ENCODE data around the gene P2RY2. TPM values are rescaled to one million over a fixed set of nuclear protein-coding genes. Genes with fewer than 3 reads are reported as not detected.

Gene P2RY2
- total and polyA plus RNA-seq, 2 experiments from 2014 or later: 0.63 to 1.6 TPM

GRCh38 chr11:73198677-73199076 is 19.4 kb upstream of the P2RY2 start (continued):
- TF ChIP-seq, protein P1, sequence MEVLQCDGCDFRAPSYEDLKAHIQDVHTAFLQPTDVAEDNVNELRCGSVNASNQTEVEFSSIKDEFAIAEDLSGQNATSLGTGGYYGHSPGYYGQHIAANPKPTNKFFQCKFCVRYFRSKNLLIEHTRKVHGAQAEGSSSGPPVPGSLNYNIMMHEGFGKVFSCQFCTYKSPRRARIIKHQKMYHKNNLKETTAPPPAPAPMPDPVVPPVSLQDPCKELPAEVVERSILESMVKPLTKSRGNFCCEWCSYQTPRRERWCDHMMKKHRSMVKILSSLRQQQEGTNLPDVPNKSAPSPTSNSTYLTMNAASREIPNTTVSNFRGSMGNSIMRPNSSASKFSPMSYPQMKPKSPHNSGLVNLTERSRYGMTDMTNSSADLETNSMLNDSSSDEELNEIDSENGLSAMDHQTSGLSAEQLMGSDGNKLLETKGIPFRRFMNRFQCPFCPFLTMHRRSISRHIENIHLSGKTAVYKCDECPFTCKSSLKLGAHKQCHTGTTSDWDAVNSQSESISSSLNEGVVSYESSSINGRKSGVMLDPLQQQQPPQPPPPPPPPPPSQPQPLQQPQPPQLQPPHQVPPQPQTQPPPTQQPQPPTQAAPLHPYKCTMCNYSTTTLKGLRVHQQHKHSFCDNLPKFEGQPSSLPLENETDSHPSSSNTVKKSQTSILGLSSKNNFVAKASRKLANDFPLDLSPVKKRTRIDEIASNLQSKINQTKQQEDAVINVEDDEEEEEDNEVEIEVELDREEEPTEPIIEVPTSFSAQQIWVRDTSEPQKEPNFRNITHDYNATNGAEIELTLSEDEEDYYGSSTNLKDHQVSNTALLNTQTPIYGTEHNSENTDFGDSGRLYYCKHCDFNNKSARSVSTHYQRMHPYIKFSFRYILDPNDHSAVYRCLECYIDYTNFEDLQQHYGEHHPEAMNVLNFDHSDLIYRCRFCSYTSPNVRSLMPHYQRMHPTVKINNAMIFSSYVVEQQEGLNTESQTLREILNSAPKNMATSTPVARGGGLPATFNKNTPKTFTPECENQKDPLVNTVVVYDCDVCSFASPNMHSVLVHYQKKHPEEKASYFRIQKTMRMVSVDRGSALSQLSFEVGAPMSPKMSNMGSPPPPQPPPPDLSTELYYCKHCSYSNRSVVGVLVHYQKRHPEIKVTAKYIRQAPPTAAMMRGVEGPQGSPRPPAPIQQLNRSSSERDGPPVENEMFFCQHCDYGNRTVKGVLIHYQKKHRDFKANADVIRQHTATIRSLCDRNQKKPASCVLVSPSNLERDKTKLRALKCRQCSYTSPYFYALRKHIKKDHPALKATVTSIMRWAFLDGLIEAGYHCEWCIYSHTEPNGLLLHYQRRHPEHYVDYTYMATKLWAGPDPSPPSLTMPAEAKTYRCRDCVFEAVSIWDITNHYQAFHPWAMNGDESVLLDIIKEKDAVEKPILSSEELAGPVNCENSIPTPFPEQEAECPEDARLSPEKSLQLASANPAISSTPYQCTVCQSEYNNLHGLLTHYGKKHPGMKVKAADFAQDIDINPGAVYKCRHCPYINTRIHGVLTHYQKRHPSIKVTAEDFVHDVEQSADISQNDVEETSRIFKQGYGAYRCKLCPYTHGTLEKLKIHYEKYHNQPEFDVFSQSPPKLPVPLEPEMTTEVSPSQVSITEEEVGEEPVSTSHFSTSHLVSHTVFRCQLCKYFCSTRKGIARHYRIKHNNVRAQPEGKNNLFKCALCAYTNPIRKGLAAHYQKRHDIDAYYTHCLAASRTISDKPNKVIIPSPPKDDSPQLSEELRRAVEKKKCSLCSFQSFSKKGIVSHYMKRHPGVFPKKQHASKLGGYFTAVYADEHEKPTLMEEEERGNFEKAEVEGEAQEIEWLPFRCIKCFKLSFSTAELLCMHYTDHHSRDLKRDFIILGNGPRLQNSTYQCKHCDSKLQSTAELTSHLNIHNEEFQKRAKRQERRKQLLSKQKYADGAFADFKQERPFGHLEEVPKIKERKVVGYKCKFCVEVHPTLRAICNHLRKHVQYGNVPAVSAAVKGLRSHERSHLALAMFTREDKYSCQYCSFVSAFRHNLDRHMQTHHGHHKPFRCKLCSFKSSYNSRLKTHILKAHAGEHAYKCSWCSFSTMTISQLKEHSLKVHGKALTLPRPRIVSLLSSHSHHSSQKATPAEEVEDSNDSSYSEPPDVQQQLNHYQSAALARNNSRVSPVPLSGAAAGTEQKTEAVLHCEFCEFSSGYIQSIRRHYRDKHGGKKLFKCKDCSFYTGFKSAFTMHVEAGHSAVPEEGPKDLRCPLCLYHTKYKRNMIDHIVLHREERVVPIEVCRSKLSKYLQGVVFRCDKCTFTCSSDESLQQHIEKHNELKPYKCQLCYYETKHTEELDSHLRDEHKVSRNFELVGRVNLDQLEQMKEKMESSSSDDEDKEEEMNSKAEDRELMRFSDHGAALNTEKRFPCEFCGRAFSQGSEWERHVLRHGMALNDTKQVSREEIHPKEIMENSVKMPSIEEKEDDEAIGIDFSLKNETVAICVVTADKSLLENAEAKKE (CRISPR knock-in tag; IDR thresholded peaks at IDR 0.05): no peak

- no peaks in the 10 kb centered on the region for H4K20me1 ChIP-seq (replicated peaks; ENCODE audit: insufficient read depth)
- H3K4me2 ChIP-seq: no peak overlapping the region
- Mint-ChIP-seq H3K27ac (no peak overlapping the region), H3K36me3 (ENCODE audit: low read depth) (no peaks in the 10 kb centered on the region), H3K4me1 (peaks cover 26% of the 10 kb centered on the region), H3K9me3 (no peaks in the 10 kb centered on the region), H3K27me3 (ENCODE audit: insufficient read depth, low read depth, poor library complexity) (peaks cover 9% of the 10 kb centered on the region), H3K4me3 (no peak overlapping the region)
- no peak for ATAC-seq
- no peak overlapping the region for H3K4me3 ChIP-seq
- no peaks in the 10 kb centered on the region for H3K79me2 ChIP-seq (replicated peaks; ENCODE audit: insufficient read depth)
- no peak for DNase-seq (ENCODE audit: low spot score)
- no peak overlapping the region; the same call in 1 of the 2 replicates for H3K27ac ChIP-seq (ENCODE audit: low read depth)
- H2AFZ ChIP-seq: no peak overlapping the region
- no peak for TF ChIP-seq NANOG (IDR thresholded peaks at IDR 0.05; ENCODE audit: borderline replicate concordance)
- TF ChIP-seq, protein P1 (CRISPR knock-in tag; IDR thresholded peaks at IDR 0.05): no peak
- TF ChIP-seq, protein P2, sequence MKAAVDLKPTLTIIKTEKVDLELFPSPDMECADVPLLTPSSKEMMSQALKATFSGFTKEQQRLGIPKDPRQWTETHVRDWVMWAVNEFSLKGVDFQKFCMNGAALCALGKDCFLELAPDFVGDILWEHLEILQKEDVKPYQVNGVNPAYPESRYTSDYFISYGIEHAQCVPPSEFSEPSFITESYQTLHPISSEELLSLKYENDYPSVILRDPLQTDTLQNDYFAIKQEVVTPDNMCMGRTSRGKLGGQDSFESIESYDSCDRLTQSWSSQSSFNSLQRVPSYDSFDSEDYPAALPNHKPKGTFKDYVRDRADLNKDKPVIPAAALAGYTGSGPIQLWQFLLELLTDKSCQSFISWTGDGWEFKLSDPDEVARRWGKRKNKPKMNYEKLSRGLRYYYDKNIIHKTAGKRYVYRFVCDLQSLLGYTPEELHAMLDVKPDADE (IDR thresholded peaks at IDR 0.05): no peak
- H3K4me1 ChIP-seq (ENCODE audit: insufficient read depth): peaks cover 22% of the 10 kb centered on the region
- H3K27me3 ChIP-seq (ENCODE audit: insufficient read depth): no peaks in the 10 kb centered on the region
- H3K9me2 ChIP-seq (ENCODE audit: insufficient read depth): 0 out of 2 replicates have a peak, but pooled peaks cover 4% of the 10 kb centered on the region
- no peaks in the 10 kb centered on the region for H3F3A ChIP-seq (replicated peaks; ENCODE audit: low read depth)
- H3K36me3 ChIP-seq (ENCODE audit: insufficient read depth): no peaks in the 10 kb centered on the region
Observed at GRCh38 chr11:73199446-73199845, 18.6 kb upstream of the P2RY2 start.

Measured in GM23338 (cell line).